Measurements from ENCODE around the gene OS9.
A peak's percentile ranks its signal among the peaks of the same experiment; 100 is the strongest.
"Not testable (repeated sequence)": the region's sequence is repeated elsewhere in the genome, so short reads cannot be mapped to it uniquely, and the experiment has no call there.

The OS9 gene, protein sequence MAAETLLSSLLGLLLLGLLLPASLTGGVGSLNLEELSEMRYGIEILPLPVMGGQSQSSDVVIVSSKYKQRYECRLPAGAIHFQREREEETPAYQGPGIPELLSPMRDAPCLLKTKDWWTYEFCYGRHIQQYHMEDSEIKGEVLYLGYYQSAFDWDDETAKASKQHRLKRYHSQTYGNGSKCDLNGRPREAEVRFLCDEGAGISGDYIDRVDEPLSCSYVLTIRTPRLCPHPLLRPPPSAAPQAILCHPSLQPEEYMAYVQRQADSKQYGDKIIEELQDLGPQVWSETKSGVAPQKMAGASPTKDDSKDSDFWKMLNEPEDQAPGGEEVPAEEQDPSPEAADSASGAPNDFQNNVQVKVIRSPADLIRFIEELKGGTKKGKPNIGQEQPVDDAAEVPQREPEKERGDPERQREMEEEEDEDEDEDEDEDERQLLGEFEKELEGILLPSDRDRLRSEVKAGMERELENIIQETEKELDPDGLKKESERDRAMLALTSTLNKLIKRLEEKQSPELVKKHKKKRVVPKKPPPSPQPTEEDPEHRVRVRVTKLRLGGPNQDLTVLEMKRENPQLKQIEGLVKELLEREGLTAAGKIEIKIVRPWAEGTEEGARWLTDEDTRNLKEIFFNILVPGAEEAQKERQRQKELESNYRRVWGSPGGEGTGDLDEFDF

DNA sequence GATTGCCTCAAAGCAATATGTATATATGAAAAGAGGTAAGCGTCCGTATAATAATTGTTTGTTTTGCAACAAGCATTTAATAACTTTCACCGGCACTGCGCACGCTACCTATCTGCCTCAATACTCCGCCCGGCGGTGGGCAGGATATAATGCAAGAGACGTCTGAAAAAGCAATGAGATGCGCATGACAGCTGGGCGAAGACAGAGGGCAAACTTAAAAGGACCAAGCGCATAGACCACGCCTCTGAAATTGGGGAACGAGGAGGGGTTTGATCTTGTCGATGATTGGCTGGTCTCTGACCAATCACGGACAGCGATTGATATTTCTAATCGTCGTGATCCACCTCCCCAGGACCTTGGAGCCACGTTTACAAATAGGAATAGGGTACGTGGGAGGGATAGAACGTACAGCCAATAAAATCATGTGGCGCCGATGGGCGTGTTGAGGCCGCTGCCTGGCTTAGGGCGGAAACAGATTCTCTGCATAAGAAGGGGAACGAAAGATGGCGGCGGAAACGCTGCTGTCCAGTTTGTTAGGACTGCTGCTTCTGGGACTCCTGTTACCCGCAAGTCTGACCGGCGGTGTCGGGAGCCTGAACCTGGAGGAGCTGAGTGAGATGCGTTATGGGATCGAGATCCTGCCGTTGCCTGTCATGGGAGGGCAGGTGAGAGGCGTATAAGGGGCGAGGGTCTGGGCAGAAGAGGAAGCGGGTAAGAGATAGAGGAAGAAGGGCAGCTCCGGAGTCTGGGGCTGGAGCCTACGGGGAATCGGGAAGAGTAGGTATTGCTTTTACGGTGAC, at the start of gene OS9:
OS9 (plus strand) TSS at position 474 of the 800 bp plus-strand sequence; CDS start at position 504, 30 bp downstream.
- Histone ChIP-seq H3K36me3 (ENCODE audit: control insufficient read depth, insufficient read depth, low read length) (peaks cover 12% of the 10 kb centered on the region), H3K4me3 (replicated peaks; ENCODE audit: low read depth, low read length) (peak within 1 kb of the TSS; percentile 82), H3K27me3 (replicated peaks; ENCODE audit: control insufficient read depth, insufficient read depth, low read length) (no peaks in the 10 kb centered on the region)
- TF ChIP-seq, protein P1, sequence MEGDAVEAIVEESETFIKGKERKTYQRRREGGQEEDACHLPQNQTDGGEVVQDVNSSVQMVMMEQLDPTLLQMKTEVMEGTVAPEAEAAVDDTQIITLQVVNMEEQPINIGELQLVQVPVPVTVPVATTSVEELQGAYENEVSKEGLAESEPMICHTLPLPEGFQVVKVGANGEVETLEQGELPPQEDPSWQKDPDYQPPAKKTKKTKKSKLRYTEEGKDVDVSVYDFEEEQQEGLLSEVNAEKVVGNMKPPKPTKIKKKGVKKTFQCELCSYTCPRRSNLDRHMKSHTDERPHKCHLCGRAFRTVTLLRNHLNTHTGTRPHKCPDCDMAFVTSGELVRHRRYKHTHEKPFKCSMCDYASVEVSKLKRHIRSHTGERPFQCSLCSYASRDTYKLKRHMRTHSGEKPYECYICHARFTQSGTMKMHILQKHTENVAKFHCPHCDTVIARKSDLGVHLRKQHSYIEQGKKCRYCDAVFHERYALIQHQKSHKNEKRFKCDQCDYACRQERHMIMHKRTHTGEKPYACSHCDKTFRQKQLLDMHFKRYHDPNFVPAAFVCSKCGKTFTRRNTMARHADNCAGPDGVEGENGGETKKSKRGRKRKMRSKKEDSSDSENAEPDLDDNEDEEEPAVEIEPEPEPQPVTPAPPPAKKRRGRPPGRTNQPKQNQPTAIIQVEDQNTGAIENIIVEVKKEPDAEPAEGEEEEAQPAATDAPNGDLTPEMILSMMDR (IDR thresholded peaks at IDR 0.05; ENCODE audit: insufficient read depth, low read length, poor library complexity, severe bottlenecking), result peak; percentile 71
- peak; percentile 89 for DNase-seq (ENCODE audit: extremely low read depth, insufficient read length)

DNA sequence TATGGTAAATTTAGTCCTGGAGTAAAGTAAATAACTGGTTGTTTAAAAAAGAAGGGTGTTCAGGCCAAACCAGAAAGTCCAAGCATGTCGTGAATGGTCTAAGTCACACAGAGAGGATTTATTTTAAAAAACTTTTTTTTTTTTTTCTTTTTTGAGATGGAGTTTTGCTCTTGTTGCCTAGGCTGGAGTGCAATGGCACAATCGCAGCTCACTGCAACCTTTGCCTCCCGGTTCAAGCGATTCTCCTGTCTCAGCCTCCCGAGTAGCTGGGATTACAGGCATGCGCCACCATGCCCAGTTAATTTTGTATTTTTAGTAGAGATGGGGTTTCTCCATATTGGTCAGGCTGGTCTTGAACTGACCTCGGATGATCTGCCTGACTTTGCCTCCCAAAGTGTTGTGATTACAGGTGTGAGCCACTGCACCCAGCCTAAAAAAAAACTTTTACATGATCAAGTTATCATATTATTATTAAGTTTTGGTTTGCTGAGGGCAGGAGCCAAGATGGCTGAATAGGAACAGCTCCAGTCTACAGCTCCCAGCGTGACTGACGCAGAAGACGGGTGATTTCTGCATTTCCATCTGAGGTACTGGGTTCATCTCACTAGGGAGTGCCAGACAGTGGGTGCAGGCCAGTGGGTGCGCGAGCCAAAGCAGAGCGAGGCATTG, 47.8 kb upstream of the OS9 start:
- not testable (repeated sequence) for DNase-seq (ENCODE audit: extremely low read depth, insufficient read length)

DNA sequence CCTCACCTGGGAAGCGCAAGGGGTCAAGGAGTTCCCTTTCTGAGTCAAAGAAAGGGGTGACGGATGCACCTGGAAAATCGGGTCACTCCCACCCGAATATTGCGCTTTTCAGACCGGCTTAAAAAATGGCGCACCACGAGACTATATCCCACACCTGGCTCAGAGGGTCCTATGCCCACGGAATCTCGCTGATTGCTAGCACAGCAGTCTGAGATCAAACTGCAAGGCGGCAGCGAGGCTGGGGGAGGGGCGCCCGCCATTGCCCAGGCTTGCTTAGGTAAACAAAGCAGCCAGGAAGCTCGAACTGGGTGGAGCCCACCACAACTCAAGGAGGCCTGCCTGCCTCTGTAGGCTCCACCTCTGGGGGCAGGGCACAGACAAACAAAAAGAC, 47.3 kb upstream of the OS9 start:
- H3K36me3 ChIP-seq (ENCODE audit: control insufficient read depth, insufficient read depth, low read length); DNase-seq (ENCODE audit: extremely low read depth, insufficient read length); H3K4me3 ChIP-seq (replicated peaks; ENCODE audit: low read depth, low read length); H3K27me3 ChIP-seq (replicated peaks; ENCODE audit: control insufficient read depth, insufficient read depth, low read length): not testable (repeated sequence)

More for the DNA sequence above, 47.8 kb upstream of the OS9 start:
- H3K27me3 ChIP-seq (replicated peaks; ENCODE audit: control insufficient read depth, insufficient read depth, low read length); H3K36me3 ChIP-seq (ENCODE audit: control insufficient read depth, insufficient read depth, low read length); H3K4me3 ChIP-seq (replicated peaks; ENCODE audit: low read depth, low read length): not testable (repeated sequence)

DNA sequence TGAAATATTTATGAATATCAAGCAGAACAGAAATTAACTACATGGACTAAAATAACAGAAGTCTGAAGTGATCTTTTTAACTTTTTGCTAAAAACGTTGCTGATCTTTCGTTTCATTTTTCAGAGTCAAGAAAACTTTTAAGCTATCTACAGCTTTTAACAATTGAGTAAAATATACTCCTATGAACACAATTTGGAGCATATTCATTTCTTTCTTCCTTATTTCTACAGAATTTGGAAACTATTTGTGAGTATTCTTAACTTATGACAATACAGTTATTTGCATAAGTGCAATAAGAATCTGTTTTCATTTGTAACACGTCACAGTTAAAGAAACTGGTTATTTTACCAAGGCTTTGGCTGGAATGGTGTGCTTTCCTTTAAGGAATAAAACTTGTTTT, 39.9 kb upstream of the OS9 start:
- Histone ChIP-seq H3K36me3 (ENCODE audit: control insufficient read depth, insufficient read depth, low read length) (no peaks in the 10 kb centered on the region), H3K27me3 (replicated peaks; ENCODE audit: control insufficient read depth, insufficient read depth, low read length) (no peaks in the 10 kb centered on the region), H3K4me3 (replicated peaks; ENCODE audit: low read depth, low read length) (no peak overlapping the region)
- DNase-seq (ENCODE audit: extremely low read depth, insufficient read length), result no peak
- TF ChIP-seq, protein P1 (IDR thresholded peaks at IDR 0.05; ENCODE audit: insufficient read depth, low read length, poor library complexity, severe bottlenecking), result no peak

DNA sequence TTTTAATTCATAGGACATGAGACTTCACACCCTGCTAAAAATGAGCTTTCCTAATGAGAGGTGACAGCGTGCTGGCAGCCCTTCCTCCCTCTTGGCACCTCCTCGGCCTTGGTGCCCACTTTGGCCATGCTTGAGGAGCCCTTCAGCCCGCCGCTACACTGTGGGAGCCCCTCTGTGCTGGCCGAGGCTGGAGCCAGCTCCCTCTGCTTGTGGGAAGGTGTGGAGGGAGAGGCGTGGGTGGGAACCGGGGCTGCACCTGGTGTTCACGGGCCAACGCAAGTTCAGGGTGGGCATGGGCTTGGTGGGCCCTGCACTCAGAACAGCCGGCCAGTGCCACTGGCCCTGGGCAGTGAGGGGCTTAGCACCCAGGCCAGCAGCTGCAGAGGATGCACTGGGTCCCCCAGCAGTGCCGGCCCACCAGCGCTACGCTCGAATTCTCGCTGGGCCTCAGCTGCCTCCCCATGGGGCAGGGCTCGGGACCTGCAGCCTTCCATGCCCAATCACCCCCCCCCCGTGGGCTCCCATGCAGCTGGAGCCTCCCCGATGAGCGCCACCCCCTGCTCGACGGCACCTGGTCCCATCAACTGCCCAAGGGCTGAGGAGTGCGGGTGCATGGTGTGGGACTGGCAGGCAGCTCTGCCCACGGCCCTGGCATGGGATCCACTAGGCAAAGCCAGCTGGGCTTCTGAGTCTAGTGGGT, 38.2 kb upstream of the OS9 start:
- no peak overlapping the region for H3K4me3 ChIP-seq (replicated peaks; ENCODE audit: low read depth, low read length)
- no peaks in the 10 kb centered on the region for H3K27me3 ChIP-seq (replicated peaks; ENCODE audit: control insufficient read depth, insufficient read depth, low read length)
- no peak for DNase-seq (ENCODE audit: extremely low read depth, insufficient read length)
- TF ChIP-seq, protein P1 (IDR thresholded peaks at IDR 0.05; ENCODE audit: insufficient read depth, low read length, poor library complexity, severe bottlenecking), result no peak
- no peaks in the 10 kb centered on the region for H3K36me3 ChIP-seq (ENCODE audit: control insufficient read depth, insufficient read depth, low read length)

DNA sequence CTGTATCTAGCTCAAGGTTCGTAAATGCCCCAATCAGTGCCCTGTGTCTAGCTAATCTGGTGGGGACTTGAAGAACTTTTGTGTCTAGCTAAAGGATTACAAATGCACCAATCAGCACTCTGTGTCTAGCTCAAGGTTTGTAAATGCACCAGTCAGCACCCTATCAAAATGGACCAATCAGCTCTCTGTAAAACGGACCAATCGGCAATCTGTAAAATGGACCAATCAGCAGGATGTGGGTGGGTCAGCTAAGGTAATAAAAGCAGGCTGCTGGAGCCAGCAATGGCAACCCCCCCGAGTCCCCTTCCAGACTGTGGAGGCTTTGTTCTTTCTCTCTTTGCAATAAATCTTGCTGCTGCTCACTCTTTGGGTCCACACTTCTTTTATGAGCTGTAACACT, 37.5 kb upstream of the OS9 start:
- H3K4me3 ChIP-seq (replicated peaks; ENCODE audit: low read depth, low read length); H3K27me3 ChIP-seq (replicated peaks; ENCODE audit: control insufficient read depth, insufficient read depth, low read length); DNase-seq (ENCODE audit: extremely low read depth, insufficient read length); H3K36me3 ChIP-seq (ENCODE audit: control insufficient read depth, insufficient read depth, low read length): not testable (repeated sequence)

Data from GM06990 (cell line).